ENCODE results near the gene AQP10. TPM values are rescaled to one million over a fixed set of nuclear protein-coding genes. Genes with fewer than 3 reads are reported as not detected.

The AQP10 gene
- total RNA-seq, 2 experiments from 2014 or later, result not detected

DNA sequence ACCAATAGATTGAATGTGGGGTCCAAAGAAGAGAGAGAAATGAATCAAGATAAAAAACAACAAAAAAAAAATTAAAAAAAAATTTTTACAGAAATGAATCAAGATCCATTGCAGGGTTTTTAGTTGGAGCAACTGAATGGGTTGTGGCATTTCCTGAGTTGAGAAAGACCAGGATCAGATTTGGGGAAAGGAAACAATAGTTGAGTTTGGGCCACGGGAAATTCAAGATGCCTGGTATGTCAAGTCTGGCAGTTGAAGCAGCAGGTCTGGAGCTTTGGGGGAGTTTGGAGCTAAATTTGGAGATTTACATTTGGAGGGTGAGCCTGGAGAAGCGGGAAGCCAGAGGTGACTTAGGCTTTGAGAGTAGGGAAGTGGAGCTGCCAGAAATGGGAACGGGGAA is 27.1 kb downstream of the AQP10 start:
- H3K4me3 Mint-ChIP-seq, result no peak overlapping the region
- no peaks in the 10 kb centered on the region for H3K9me3 Mint-ChIP-seq
- intact Hi-C loops (cut with micrococcal nuclease), result no loop called here
- peaks cover 59% of the 10 kb centered on the region for H3K36me3 Mint-ChIP-seq
- DNase-seq, result no peak
- H3K27me3 Mint-ChIP-seq, result no peaks in the 10 kb centered on the region
- peak overlapping the region; percentile 39 for H3K27ac Mint-ChIP-seq
- CTCF ChIA-PET, result interaction anchor here (0.6 to 13.9 kb wide), 6 partner anchors 13 to 197 kb away, joined by 3 to 177 read pairs (median 4); partner anchors contain the start of gene ATP8B2
- H3K4me1 Mint-ChIP-seq (ENCODE audit: low read depth), result peaks cover 67% of the 10 kb centered on the region
- POLR2A ChIA-PET, result no interaction called here

DNA sequence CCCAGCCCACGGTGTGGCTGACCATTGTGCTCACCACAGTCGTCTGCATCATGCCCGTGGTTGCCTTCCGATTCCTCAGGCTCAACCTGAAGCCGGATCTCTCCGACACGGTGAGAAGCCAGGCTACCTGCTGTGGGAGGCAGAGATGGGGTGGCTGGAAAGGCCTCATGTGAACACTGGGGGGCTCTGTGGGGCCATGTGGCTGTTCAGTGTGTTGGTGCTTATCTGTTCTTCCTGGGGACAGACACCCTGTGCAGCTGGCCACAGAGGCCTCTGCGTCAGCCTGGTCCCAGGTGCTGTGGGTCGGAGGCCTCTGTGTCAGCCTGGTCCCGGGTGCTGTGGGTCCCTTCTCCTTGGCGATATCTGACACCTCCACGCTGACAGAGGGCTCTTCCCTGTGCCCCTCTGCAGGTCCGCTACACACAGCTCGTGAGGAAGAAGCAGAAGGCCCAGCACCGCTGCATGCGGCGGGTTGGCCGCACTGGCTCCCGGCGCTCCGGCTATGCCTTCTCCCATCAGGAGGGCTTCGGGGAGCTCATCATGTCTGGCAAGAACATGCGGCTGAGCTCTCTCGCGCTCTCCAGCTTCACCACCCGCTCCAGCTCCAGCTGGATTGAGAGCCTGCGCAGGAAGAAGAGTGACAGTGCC is 27.7 kb downstream of the AQP10 start:
- Mint-ChIP-seq H3K4me1 (ENCODE audit: low read depth) (peaks cover 67% of the 10 kb centered on the region), H3K36me3 (peaks cover 53% of the 10 kb centered on the region), H3K9me3 (no peaks in the 10 kb centered on the region), H3K27ac (peak overlapping the region; percentile 39), H3K4me3 (no peak overlapping the region), H3K27me3 (no peaks in the 10 kb centered on the region)
- ChIA-PET POLR2A (no interaction called here), CTCF (interaction anchor here (1.1 to 13.9 kb wide), 4 partner anchors 14 to 132 kb away, joined by 3 to 177 read pairs (median 4); no protein-coding TSS in a partner anchor)
- intact Hi-C loops (cut with micrococcal nuclease), result no loop called here
- DNase-seq, result no peak

DNA sequence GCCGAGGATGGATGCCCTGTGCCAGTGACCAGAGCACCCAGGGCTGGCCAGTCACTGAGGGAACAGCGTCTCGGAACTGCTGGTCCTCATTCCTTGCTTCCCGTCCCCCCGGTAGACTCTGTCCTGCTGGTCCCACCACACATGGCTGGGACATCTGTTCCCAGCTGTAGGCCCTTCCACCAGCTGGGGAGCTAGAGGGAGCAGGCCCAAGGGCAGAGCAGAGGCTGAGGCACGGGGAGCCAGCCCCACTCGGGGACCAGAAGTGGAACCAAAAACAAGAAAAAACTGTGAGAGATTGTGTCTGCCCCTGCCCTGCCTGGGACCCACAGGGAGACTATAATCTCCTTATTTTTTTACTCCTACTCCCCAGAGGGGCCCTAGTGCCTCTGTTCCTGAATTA is 28.2 kb downstream of the AQP10 start:
- DNase-seq, result no peak
- H3K9me3 Mint-ChIP-seq, result no peaks in the 10 kb centered on the region
- H3K36me3 Mint-ChIP-seq, result peaks cover 48% of the 10 kb centered on the region
- H3K4me3 Mint-ChIP-seq, result no peak overlapping the region
- intact Hi-C loops (cut with micrococcal nuclease), result no loop called here
- H3K27ac Mint-ChIP-seq, result no peak overlapping the region
- no peaks in the 10 kb centered on the region for H3K27me3 Mint-ChIP-seq
- ChIA-PET CTCF (interaction anchor here (1.7 to 13.9 kb wide), 2 partner anchors 14 to 55 kb away, joined by 5 to 177 read pairs; no protein-coding TSS in a partner anchor), POLR2A (no interaction called here)
- H3K4me1 Mint-ChIP-seq (ENCODE audit: low read depth), result peaks cover 67% of the 10 kb centered on the region

DNA sequence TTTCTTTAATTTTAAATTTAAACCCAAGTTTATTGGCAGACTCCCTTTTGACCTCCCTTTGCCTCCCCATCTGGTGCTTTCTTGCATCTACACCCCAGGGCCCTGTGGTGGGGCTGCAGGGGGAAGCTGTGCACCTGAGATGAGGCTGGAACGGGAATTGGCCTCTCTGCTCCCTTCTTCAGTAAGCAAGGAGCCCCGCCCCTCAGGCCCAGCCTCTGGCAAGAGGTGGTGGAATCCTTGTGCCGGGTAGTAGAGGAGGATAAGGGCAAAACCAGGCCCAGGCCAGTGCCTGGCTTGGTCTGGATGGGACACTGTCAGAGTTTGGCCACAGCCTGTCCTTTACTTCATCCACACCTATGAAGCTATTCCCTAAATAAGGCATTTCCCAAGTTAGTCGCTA is 29.5 kb downstream of the AQP10 start:
- Mint-ChIP-seq H3K27ac (no peak overlapping the region), H3K9me3 (no peaks in the 10 kb centered on the region), H3K4me1 (ENCODE audit: low read depth) (peaks cover 61% of the 10 kb centered on the region), H3K4me3 (no peak overlapping the region), H3K27me3 (no peaks in the 10 kb centered on the region), H3K36me3 (peaks cover 36% of the 10 kb centered on the region)
- DNase-seq, result no peak
- POLR2A ChIA-PET, result interaction anchor here (0.9 kb wide), 1 partner anchor 9 kb away, joined by 3 read pairs; no protein-coding TSS in a partner anchor
- intact Hi-C loops (cut with micrococcal nuclease), result loop anchor here (5.0 kb wide), 1 partner anchor 207 kb away; the partner anchor contains the start of gene UBE2Q1
- CTCF ChIA-PET, result interaction anchor here (1.6 to 13.9 kb wide), 3 partner anchors 16 to 196 kb away, joined by 4 to 177 read pairs (median 7); no protein-coding TSS in a partner anchor

DNA sequence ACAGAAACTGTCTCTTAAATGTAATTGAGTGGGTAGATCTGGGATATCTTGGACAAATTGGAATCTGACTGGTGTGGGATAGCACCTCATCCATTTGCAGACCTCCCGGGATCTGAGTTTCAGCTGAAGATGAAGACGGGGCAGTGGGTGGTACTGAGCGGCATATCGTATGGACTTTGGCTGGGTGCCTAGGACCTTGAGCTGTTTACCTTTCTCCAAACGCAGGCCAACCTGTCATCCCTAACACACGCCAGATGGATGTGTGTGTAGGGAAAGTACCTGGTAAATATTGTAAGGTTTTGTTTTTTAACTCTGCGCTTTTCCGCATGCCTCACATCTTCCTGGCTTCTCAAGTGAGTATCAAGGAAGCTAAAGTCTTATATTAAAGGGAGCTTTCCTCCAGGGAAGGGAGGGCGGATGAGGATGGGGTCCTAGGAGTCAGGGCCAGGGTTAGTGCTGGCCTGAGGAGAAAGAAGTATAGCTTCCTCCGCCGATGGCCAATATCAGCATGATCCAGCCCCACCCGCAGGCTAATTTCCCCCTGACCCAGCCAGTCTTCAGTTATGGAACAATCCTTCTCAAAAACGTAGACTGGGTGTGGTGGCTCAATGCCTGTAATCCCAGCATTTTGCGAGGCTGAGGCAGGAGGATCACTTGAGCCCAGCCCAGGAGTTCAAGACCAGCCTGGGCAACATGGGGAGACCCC is 30.6 kb downstream of the AQP10 start:
- H3K27me3 Mint-ChIP-seq, result no peaks in the 10 kb centered on the region
- H3K4me1 Mint-ChIP-seq (ENCODE audit: low read depth), result peaks cover 49% of the 10 kb centered on the region
- ChIA-PET CTCF (interaction anchor here (0.9 to 13.9 kb wide), 7 partner anchors 9 to 195 kb away, joined by 3 to 177 read pairs (median 7); no protein-coding TSS in a partner anchor), POLR2A (interaction anchor here (0.9 kb wide), 1 partner anchor 10 kb away, joined by 3 read pairs; no protein-coding TSS in a partner anchor)
- H3K36me3 Mint-ChIP-seq, result peaks cover 27% of the 10 kb centered on the region
- DNase-seq, result no peak
- H3K27ac Mint-ChIP-seq, result no peak overlapping the region
- H3K4me3 Mint-ChIP-seq, result no peak overlapping the region
- H3K9me3 Mint-ChIP-seq, result no peaks in the 10 kb centered on the region
- intact Hi-C loops (cut with micrococcal nuclease), result loop anchor here (2.0 to 5.0 kb wide), 2 partner anchors 115 to 206 kb away; partner anchors contain the start of gene UBE2Q1

DNA sequence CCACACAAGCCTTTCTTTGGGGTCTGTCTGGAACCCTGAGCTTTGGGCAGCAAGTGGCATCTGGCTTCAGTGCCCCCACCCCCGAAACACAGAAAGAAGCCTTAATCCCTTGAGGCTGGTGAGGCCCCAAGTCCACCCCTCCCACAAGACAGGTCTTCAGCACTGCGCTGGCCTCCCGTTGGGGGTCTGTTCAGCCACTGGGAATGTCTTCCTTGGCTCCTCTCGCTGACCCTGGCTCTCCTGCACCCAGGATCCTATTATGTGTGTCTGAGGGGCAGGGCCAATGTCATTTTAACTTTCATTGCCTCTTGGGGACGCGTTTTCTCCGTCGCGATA is 31.3 kb downstream of the AQP10 start:
- Mint-ChIP-seq H3K4me3 (peak overlapping the region; percentile 72), H3K27ac (peak overlapping the region; percentile 82), H3K36me3 (peaks cover 23% of the 10 kb centered on the region), H3K9me3 (no peaks in the 10 kb centered on the region), H3K4me1 (ENCODE audit: low read depth) (peaks cover 45% of the 10 kb centered on the region), H3K27me3 (no peaks in the 10 kb centered on the region)
- intact Hi-C loops (cut with micrococcal nuclease), result loop anchor here (2.0 to 5.0 kb wide), 2 partner anchors 115 to 205 kb away; partner anchors contain the start of gene UBE2Q1
- CTCF ChIA-PET, result interaction anchor here (0.9 to 13.9 kb wide), 13 partner anchors 8 to 194 kb away, joined by 3 to 177 read pairs (median 4); no protein-coding TSS in a partner anchor
- no peak for DNase-seq
- POLR2A ChIA-PET, result no interaction called here

DNA sequence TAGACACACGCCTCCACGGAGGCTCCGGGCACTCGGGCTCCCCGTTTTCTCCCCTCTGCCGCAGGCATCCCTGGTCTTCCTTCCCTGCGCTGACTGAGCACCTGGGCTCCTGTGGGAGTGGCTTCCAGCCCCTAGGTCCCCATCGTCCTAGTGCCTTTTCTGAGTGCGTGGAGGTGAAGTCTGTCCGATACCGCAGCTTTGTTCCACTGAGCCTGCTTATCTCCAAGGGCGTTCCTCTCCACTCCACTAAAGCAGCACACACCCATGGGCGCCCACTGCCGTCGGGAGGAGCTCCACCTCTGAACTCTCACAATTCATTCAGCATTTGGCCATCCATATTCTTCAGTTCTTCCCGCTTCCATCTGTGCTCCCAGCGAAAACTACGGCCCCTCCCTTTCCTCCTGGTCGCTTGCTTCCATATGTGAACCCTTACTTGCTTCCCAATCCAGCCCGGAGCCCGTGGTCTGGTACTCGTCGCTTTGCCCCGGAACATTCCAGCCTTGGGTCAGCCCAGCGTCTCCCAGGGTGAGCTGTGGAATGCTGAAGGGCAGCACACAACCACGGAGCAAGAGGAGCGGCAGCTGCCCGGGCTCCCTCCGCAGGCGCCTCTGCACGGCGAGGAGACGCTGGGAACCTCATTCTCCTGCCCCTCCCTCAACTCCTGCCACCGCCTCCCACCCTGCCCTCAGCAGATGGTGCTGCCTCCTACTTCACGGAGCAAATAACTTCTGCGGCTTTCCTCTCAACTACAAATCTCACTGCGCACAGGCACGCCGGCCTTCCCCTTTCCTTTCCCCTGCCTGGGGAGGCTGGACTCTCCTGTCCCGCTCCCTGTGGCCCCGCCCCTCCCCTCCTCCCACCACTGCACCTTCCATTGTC is 31.9 kb downstream of the AQP10 start:
- POLR2A ChIA-PET, result interaction anchor here (1.5 kb wide), 1 partner anchor 50 kb away, joined by 3 read pairs; no protein-coding TSS in a partner anchor
- peaks cover 20% of the 10 kb centered on the region for H3K36me3 Mint-ChIP-seq
- peak; percentile 81 for DNase-seq
- H3K27me3 Mint-ChIP-seq, result no peaks in the 10 kb centered on the region
- H3K4me1 Mint-ChIP-seq (ENCODE audit: low read depth), result peaks cover 41% of the 10 kb centered on the region
- H3K9me3 Mint-ChIP-seq, result no peaks in the 10 kb centered on the region
- intact Hi-C loops (cut with micrococcal nuclease), result loop anchor here (1.0 to 5.0 kb wide), 6 partner anchors 10 to 204 kb away; partner anchors contain the start of genes IL6R and UBE2Q1
- CTCF ChIA-PET, result interaction anchor here (0.6 to 13.9 kb wide), 17 partner anchors 9 to 195 kb away, joined by 3 to 177 read pairs (median 4); no protein-coding TSS in a partner anchor
- H3K27ac Mint-ChIP-seq, result peak overlapping the region; percentile 82
- H3K4me3 Mint-ChIP-seq, result peak overlapping the region; percentile 72

DNA sequence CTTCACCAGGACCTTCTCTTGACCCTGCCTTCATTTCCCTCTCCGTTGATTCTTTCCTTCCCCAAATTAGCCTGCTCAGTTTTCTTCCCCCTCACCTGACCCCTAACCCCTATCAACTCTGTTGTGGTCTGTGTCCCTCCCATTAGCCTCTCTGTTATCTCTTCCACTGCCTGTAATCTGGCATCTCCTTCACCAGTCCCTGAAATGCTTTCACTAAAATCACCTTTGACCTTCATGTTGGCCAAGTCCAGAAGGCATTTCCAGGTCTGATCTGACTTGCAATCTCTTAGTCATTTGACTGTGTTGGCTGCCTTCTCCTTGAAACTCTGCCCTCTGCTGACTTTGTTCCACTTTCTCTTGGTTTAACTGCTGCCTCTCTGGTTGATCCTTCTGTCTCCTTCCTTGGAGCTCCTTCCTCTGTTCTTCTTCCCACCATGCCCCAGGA is 32.6 kb downstream of the AQP10 start:
- Mint-ChIP-seq H3K4me3 (peak overlapping the region; percentile 72), H3K9me3 (no peaks in the 10 kb centered on the region), H3K27ac (peak overlapping the region; percentile 82), H3K27me3 (no peaks in the 10 kb centered on the region), H3K36me3 (peaks cover 14% of the 10 kb centered on the region), H3K4me1 (ENCODE audit: low read depth) (peaks cover 35% of the 10 kb centered on the region)
- ChIA-PET CTCF (interaction anchor here (0.6 to 13.9 kb wide), 17 partner anchors 9 to 193 kb away, joined by 3 to 177 read pairs (median 4); no protein-coding TSS in a partner anchor), POLR2A (interaction anchor here (1.5 kb wide), 1 partner anchor 50 kb away, joined by 3 read pairs; no protein-coding TSS in a partner anchor)
- intact Hi-C loops (cut with micrococcal nuclease), result loop anchor here (1.0 to 5.0 kb wide), 6 partner anchors 10 to 204 kb away; partner anchors contain the start of genes IL6R and UBE2Q1
- DNase-seq, result peak; percentile 61

DNA sequence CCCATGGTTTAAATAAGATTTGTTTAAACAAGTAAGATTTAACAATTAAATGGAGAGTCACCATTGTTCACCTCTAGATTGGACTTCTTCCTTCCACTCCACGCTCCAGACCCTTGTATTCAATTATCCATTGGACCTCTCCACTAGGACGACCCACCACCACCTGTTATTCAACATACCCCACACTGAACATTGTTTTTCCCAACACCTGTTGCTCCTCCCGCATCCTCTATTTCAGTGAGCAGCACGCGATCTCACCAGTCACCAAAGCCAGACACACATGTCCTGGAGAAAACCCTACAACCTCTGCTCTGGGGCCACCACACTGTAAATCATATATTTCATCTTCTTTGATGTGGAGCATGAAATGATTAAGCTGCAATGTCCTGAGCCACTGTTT is 33.1 kb downstream of the AQP10 start:
- H3K27me3 Mint-ChIP-seq, result no peaks in the 10 kb centered on the region
- H3K27ac Mint-ChIP-seq, result peak overlapping the region; percentile 82
- no peaks in the 10 kb centered on the region for H3K9me3 Mint-ChIP-seq
- DNase-seq, result no peak
- ChIA-PET POLR2A (interaction anchor here (1.5 kb wide), 1 partner anchor 49 kb away, joined by 3 read pairs; no protein-coding TSS in a partner anchor), CTCF (interaction anchor here (0.6 to 13.9 kb wide), 14 partner anchors 19 to 193 kb away, joined by 3 to 177 read pairs (median 4); no protein-coding TSS in a partner anchor)
- peak overlapping the region; percentile 27 for H3K4me3 Mint-ChIP-seq
- intact Hi-C loops (cut with micrococcal nuclease), result loop anchor here (1.0 to 5.0 kb wide), 6 partner anchors 11 to 203 kb away; partner anchors contain the start of genes IL6R and UBE2Q1
- peaks cover 35% of the 10 kb centered on the region for H3K4me1 Mint-ChIP-seq (ENCODE audit: low read depth)
- peaks cover 10% of the 10 kb centered on the region for H3K36me3 Mint-ChIP-seq

DNA sequence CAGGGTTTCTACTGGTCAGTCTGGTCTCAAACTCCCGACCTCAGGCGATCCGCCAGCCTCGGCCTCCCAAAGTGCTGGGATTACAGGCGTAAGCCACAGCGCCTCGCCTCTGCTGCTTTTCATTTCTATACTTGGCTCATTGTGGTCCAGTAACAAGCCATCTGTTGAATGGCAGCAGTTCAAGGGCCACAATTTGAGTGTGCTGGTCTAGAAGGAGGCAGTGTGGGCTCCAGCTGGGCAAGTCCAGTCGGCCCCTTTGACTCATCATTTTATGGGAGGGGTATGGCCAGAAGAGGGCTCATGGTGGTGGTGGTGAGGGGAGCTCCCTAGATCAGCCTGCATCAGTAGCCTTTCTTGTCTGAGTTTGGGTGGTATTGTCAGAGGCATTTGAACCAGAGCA is 37.6 kb downstream of the AQP10 start:
- no peaks in the 10 kb centered on the region for H3K27me3 Mint-ChIP-seq
- no peak overlapping the region for H3K4me3 Mint-ChIP-seq

DNA sequence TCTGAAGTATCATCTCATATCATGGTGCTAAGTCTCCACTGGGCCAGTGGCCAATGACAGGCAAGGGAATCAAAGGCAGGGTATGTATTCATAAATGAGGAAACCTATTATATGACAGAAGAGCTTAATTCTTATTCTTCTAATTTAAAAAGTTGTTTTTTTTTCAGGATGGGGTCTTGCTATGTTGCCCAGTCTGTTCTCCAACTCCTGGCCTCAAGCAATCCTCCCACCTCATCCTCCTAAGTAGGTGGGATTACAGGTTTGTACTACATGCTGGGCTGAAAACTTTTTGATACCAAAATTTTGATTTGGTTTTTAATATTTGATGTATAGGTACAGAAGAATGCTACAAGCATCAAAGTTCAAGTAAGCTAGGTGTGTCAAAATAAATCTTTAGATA is 39.4 kb downstream of the AQP10 start:
- ChIA-PET POLR2A (no interaction called here), CTCF (interaction anchor here (0.8 to 2.0 kb wide), 2 partner anchors 17 to 26 kb away, joined by 3 to 9 read pairs; no protein-coding TSS in a partner anchor)
- Mint-ChIP-seq H3K27ac (no peak overlapping the region), H3K27me3 (no peaks in the 10 kb centered on the region), H3K4me1 (ENCODE audit: low read depth) (no peaks in the 10 kb centered on the region), H3K4me3 (no peak overlapping the region), H3K36me3 (no peaks in the 10 kb centered on the region), H3K9me3 (peaks cover 7% of the 10 kb centered on the region)
- no peak for DNase-seq
- intact Hi-C loops (cut with micrococcal nuclease), result no loop called here

More for the DNA sequence above, 37.6 kb downstream of the AQP10 start:
- intact Hi-C loops (cut with micrococcal nuclease), result no loop called here
- CTCF ChIA-PET, result no interaction called here
- Mint-ChIP-seq H3K27ac (no peak overlapping the region), H3K4me1 (ENCODE audit: low read depth) (peaks cover 12% of the 10 kb centered on the region), H3K36me3 (no peaks in the 10 kb centered on the region), H3K9me3 (peaks cover 7% of the 10 kb centered on the region)
- no peak for DNase-seq
- POLR2A ChIA-PET, result no interaction called here
